Mammary epithelial cell (primary cell): ENCODE results near the gene IL18RAP.

ENCODE experiments used
- CTCF ChIP-seq, 2 donors: IDR thresholded peaks in 1 of 2; conservative IDR thresholded peaks in 1 of 2; 2 replicates each; pipeline ENCODE4 v1.5.1; 2011 to 2012; ENCODE audit warnings: inconsistent platforms in 2 of 2, low read length in 2 of 2, mild to moderate bottlenecking in 2 of 2, control low read depth in 1 of 2, low read depth in 1 of 2; ENCODE audit not compliant: insufficient read depth in 1 of 2; ENCODE audit errors: extremely low read depth in 1 of 2
- EZH2 ChIP-seq: IDR thresholded peaks from 2 replicates; pipeline ENCODE4 v1.6.1; 2012; ENCODE audit warnings: low read length, inconsistent platforms, borderline replicate concordance

- TF ChIP-seq CTCF (conservative IDR thresholded peaks at IDR 0.05 in 1 of 2, IDR thresholded peaks at IDR 0.05 in 1 of 2; ENCODE audit: extremely low read depth in 1 of 2, insufficient read depth in 1 of 2, low read depth in 1 of 2, low read length in 2 of 2), result no peak
- no peak for TF ChIP-seq EZH2
Observed at GRCh38 chr2:102438578-102438977, 15.6 kb downstream of the IL18RAP start.
